Endothelial cell of umbilical vein (primary cell): ENCODE data around the gene MAML2. TPM values are rescaled to one million over a fixed set of nuclear protein-coding genes. Genes with fewer than 3 reads are reported as not detected.
A peak's percentile ranks its signal among the peaks of the same experiment; 100 is the strongest.

ENCODE experiments used
- BruUV-seq: library from RNA; stranded (reverse); fragments of 400-500 nt; replicated peaks from 2 replicates; lab custom pipeline; 2021; lab: Mats Ljungman, UMichigan
- CTCF ChIA-PET: fragments of 300-600, 350-600 bp; sonication (Branson Sonifier 250); formaldehyde crosslinking; loops from one replicate; lab custom pipeline; 2021; ENCODE audit warnings: antibody characterized with exemption, inconsistent platforms; lab: Charles Lee
- POLR2A ChIA-PET: fragments of 300-600, 350-600 bp; sonication (Branson Sonifier 250); formaldehyde crosslinking; loops from one replicate; lab custom pipeline; 2021; ENCODE audit warnings: antibody characterized with exemption, inconsistent platforms; lab: Charles Lee
- DNase-seq: peaks from one replicate; pipeline ENCODE4 v3.0.0-alpha.2; 2011; ENCODE audit warnings: low read depth, low spot score
- FAIRE-seq: peaks from 2 replicates; lab custom pipeline; 2011; peaks lifted over from hg19 to GRCh38; lab: Jason Lieb, UNC
- H2AFZ ChIP-seq: 2 replicates; pipeline ENCODE4 v1.6.0; 2012; ENCODE audit warnings: low read depth, low read length, control low read depth, inconsistent platforms
- H3K27ac ChIP-seq: 2 replicates; pipeline ENCODE4 v1.5.1; 2011; ENCODE audit warnings: low read depth, mild to moderate bottlenecking, control low read depth, low read length, moderate library complexity; ENCODE audit not compliant: insufficient read depth
- H3K27me3 ChIP-seq, 2 experiments: 2 replicates each; pipeline versions ENCODE4 v1.6.0 to v1.6.1; 2011; ENCODE audit warnings: low read length in 2 of 2, mixed read lengths in 1 of 2; ENCODE audit not compliant: control insufficient read depth in 2 of 2, insufficient read depth in 2 of 2
- H3K36me3 ChIP-seq, 2 experiments: 2 replicates in 1 of 2; 3 replicates in 1 of 2; pipeline ENCODE4 v1.5.1; 2011; ENCODE audit warnings: low read length in 2 of 2, mild to moderate bottlenecking in 1 of 2, moderate library complexity in 1 of 2; ENCODE audit not compliant: control insufficient read depth in 2 of 2, insufficient read depth in 2 of 2; ENCODE audit errors: extremely low read depth in 1 of 2
- H3K4me1 ChIP-seq: 3 replicates; pipeline ENCODE4 v1.5.1; 2011; ENCODE audit warnings: mild to moderate bottlenecking, low read length; ENCODE audit not compliant: control insufficient read depth, insufficient read depth; ENCODE audit errors: extremely low read depth
- H3K4me2 ChIP-seq: 2 replicates; pipeline ENCODE4 v1.6.1; 2011; ENCODE audit warnings: low read length, control low read depth, mixed read lengths; ENCODE audit not compliant: insufficient read depth
- H3K4me3 ChIP-seq, 3 experiments: fragments of 200-600 bp in 1 of 3; sonication (generic), shearing (Covaris generic) in 1 of 3; replicated peaks in 1 of 3; 2 replicates each; pipeline ENCODE4 v1.5.1; 2011 to 2016; ENCODE audit warnings: control low read depth in 3 of 3, low read length in 3 of 3, mild to moderate bottlenecking in 2 of 3, inconsistent platforms in 1 of 3, low read depth in 1 of 3, moderate library complexity in 1 of 3; ENCODE audit not compliant: insufficient read depth in 1 of 3
- H3K79me2 ChIP-seq: 2 replicates; pipeline ENCODE4 v1.6.0; 2012; ENCODE audit warnings: low read length, inconsistent platforms; ENCODE audit not compliant: control insufficient read depth, insufficient read depth
- H3K9ac ChIP-seq: replicated peaks from 2 replicates; pipeline ENCODE3; 2011; ENCODE audit warnings: low read length, control low read depth; ENCODE audit not compliant: insufficient read depth; ENCODE audit errors: extremely low read depth
- H3K9me1 ChIP-seq: replicated peaks from 3 replicates; pipeline ENCODE4 v1.6.0; 2011; ENCODE audit warnings: mild to moderate bottlenecking, low read length; ENCODE audit not compliant: control insufficient read depth, insufficient read depth; ENCODE audit errors: extremely low read depth
- H3K9me3 ChIP-seq: replicated peaks from 2 replicates; pipeline ENCODE4 v1.5.1; 2012; ENCODE audit warnings: low read length, inconsistent platforms; ENCODE audit not compliant: control insufficient read depth, insufficient read depth
- H4K20me1 ChIP-seq: replicated peaks from 2 replicates; pipeline ENCODE3; 2011; ENCODE audit warnings: mild to moderate bottlenecking, low read length; ENCODE audit not compliant: control insufficient read depth, insufficient read depth; ENCODE audit errors: extremely low read depth
- CTCF ChIP-seq, 2 donors: IDR thresholded peaks; 1 replicate in 1 of 2; 2 replicates in 1 of 2; pipeline ENCODE4 v1.5.1; 2011; ENCODE audit warnings: low read length in 2 of 2, mild to moderate bottlenecking in 2 of 2, moderate library complexity in 2 of 2, control low read depth in 1 of 2, inconsistent platforms in 1 of 2, low read depth in 1 of 2; ENCODE audit not compliant: insufficient read depth in 1 of 2; ENCODE audit errors: extremely low read depth in 1 of 2
- EZH2 ChIP-seq: IDR thresholded peaks from 2 replicates; pipeline ENCODE4 v1.6.1; 2012; ENCODE audit warnings: borderline replicate concordance, low read depth, mild to moderate bottlenecking, moderate library complexity, low read length, inconsistent platforms; ENCODE audit not compliant: severe bottlenecking
- FOS ChIP-seq: IDR thresholded peaks from 2 replicates; pipeline ENCODE4 v1.6.1; 2011; ENCODE audit warnings: mild to moderate bottlenecking, low read length, moderate library complexity, borderline replicate concordance; ENCODE audit not compliant: insufficient read depth
- GATA2 ChIP-seq: IDR thresholded peaks from 2 replicates; pipeline ENCODE4 v1.7.0; 2011; ENCODE audit warnings: low read depth, mild to moderate bottlenecking, moderate library complexity, mixed read lengths, low read length; ENCODE audit not compliant: insufficient read length, insufficient read depth
- JUN ChIP-seq: IDR thresholded peaks from 2 replicates; pipeline ENCODE4 v1.6.1; 2011; ENCODE audit warnings: borderline replicate concordance, low read depth; ENCODE audit not compliant: insufficient read length, insufficient read depth
- MAX ChIP-seq: IDR thresholded peaks from 2 replicates; pipeline ENCODE4 v1.6.1; 2011; ENCODE audit not compliant: insufficient read depth, insufficient read length
- MYC ChIP-seq: IDR thresholded peaks from one replicate; pipeline ENCODE4 v1.6.1; 2011; ENCODE audit warnings: mild to moderate bottlenecking, low read depth, low read length
- POLR2A ChIP-seq: IDR thresholded peaks from 2 replicates; pipeline ENCODE4 v1.6.1; 2012; ENCODE audit warnings: low read depth, mild to moderate bottlenecking, control low read depth, low read length
- POLR2AphosphoS5 ChIP-seq: IDR thresholded peaks from 2 replicates; pipeline ENCODE4 v1.6.1; 2012; ENCODE audit warnings: low read depth, mild to moderate bottlenecking, control low read depth, low read length, moderate library complexity; ENCODE audit not compliant: insufficient read depth
- dilution Hi-C: fragments of 300-500 bp; cut with MboI; formaldehyde crosslinking; loops from one replicate; pipeline ENCODE4 v1.15.0; 2019; ENCODE audit warnings: low sequenced_read_pairs; ENCODE audit not compliant: extremely low pct_ligation_motif_present
- intact Hi-C: fragments of 100-400 bp; cut with micrococcal nuclease; formaldehyde crosslinking; loops from one replicate; pipeline ENCODE4 v1.10.0; 2022
- polyA plus RNA-seq, 4 experiments: library from polyadenylated mRNA; depleted of rRNA in 3 of 4; stranded (reverse) in 3 of 4; unstranded in 1 of 4; fragments of >200 nt; gene quantifications; 2 replicates each; pipeline versions ENCODE4 v1.2.1 to v1.2.3, GENCODE V29; 2011 to 2012; ENCODE audit warnings: missing spikeins in 1 of 4
- total RNA-seq: library from RNA; stranded (reverse); gene quantifications from 2 replicates; pipeline ENCODE4 v1.2.3, GENCODE V29; 2021

Gene MAML2
- total and polyA plus RNA-seq, 2 donors (not counting 3 experiments of a cell fraction or from before 2014, with no cell fraction given): 12.4 to 16.8 TPM

GRCh38 chr11:96104496-96104895 is 238.5 kb downstream of the MAML2 start:
- no peaks in the 10 kb centered on the region for H3K9me3 ChIP-seq
- FAIRE-seq (no peak), DNase-seq (no peak)
- dilution Hi-C loops (no loop called here), intact Hi-C loops (loop anchor here (5.0 kb wide), 1 partner anchor 238 kb away; the partner anchor contains the start of gene MAML2)
- peak overlapping the region; percentile 12 for H3K4me2 ChIP-seq
- no peak for TF ChIP-seq MYC
- TF ChIP-seq FOS: no peak
- TF ChIP-seq MAX: no peak
- no peak for TF ChIP-seq CTCF (IDR thresholded peaks at IDR 0.05; ENCODE audit: extremely low read depth in 1 of 2, insufficient read depth in 1 of 2, low read depth in 1 of 2, low read length in 2 of 2)
- TF ChIP-seq POLR2A: no peak
- TF ChIP-seq EZH2: no peak
- TF ChIP-seq GATA2: no peak
- no peak for TF ChIP-seq JUN
- no peak for TF ChIP-seq POLR2AphosphoS5
- H3K9me1 ChIP-seq: no peaks in the 10 kb centered on the region
- peaks cover 30% of the 10 kb centered on the region for H3K4me1 ChIP-seq
- no peaks in the 10 kb centered on the region for H3K27me3 ChIP-seq
- H3K79me2 ChIP-seq: no peaks in the 10 kb centered on the region
- H3K36me3 ChIP-seq: no peaks in the 10 kb centered on the region
- H4K20me1 ChIP-seq: no peaks in the 10 kb centered on the region
- no peak overlapping the region for H2AFZ ChIP-seq
- CTCF ChIA-PET: interaction anchor here (1.1 to 1.8 kb wide), 4 partner anchors 9 to 239 kb away, joined by 3 to 9 read pairs (median 5); partner anchors contain the start of gene MAML2
- H3K27ac ChIP-seq: no peak overlapping the region
- BruUV-seq: no TSS peak
- H3K9ac ChIP-seq: no peak overlapping the region
- POLR2A ChIA-PET: no interaction called here
- no peak overlapping the region for H3K4me3 ChIP-seq
